ENCODE data around the gene TMEM245. TPM values are rescaled to one million over a fixed set of nuclear protein-coding genes. Genes with fewer than 3 reads are reported as not detected.
A peak's percentile ranks its signal among the peaks of the same experiment; 100 is the strongest.

TMEM245 gene
- total RNA-seq, 4 donors from 2014 or later = 45.7 to 121 (median 71.4) TPM

- in situ Hi-C loops (cut with MboI; ENCODE audit: low sequenced_read_pairs in 4 of 4) (loop anchor here in 1 of 4 donors (10.0 kb wide), 1 partner anchor 112 kb away; no protein-coding TSS in a partner anchor), intact Hi-C loops (cut with DNase I; ENCODE audit: low total_unique reads) (loop anchor here (2.0 to 5.0 kb wide), 3 partner anchors 78 to 106 kb away; partner anchors contain the start of genes ABITRAM, ELP1 and TMEM245)
- Histone ChIP-seq H3K27ac (peak within 1 kb of the TSS; percentile 92 to 96 (median 93)), H3K36me3 (no peaks in the 10 kb centered on the region), H3K4me1 (peaks cover 39 to 42% of the 10 kb centered on the region in 2 donors), H3K27me3 (no peaks in the 10 kb centered on the region), H3K4me3 (peak within 1 kb of the TSS; percentile 78 to 96 (median 89)), H3K9me3 (no peaks in the 10 kb centered on the region)
- DNase-seq (peak; percentile 89 to 92), ATAC-seq (peak; percentile 79 to 80)
- TF ChIP-seq CTCF (IDR thresholded peaks at IDR 0.05 in 4 of 5, conservative IDR thresholded peaks at IDR 0.05 in 1 of 5) = peak in 1 of 5 experiments; percentile 5
- peak; percentile 93 to 95 for TF ChIP-seq POLR2A (IDR thresholded peaks at IDR 0.05)
These were observed 106.7 kb downstream of the TMEM245 start, which contains the start of gene CTNNAL1 for GRCh38 chr9:109012876-109013678. CTNNAL1 (minus strand) TSS chr9:109013499; CDS start chr9:109013442, 57 bp downstream.

- ATAC-seq (peak; percentile 51 to 55), DNase-seq (peak; percentile 38 to 51)
- H3K36me3 ChIP-seq = no peaks in the 10 kb centered on the region
- H3K27me3 ChIP-seq = no peaks in the 10 kb centered on the region
- no peaks in the 10 kb centered on the region for H3K9me3 ChIP-seq
- TF ChIP-seq POLR2A (IDR thresholded peaks at IDR 0.05) = peak; percentile 8 to 59
- TF ChIP-seq CTCF (IDR thresholded peaks at IDR 0.05 in 4 of 5, conservative IDR thresholded peaks at IDR 0.05 in 1 of 5) = no peak
- H3K4me1 ChIP-seq = peaks cover 32 to 34% of the 10 kb centered on the region in 2 donors
- peak overlapping the region; percentile 92 to 96 (median 93) for H3K27ac ChIP-seq
- H3K4me3 ChIP-seq = peak overlapping the region; percentile 78 to 96 (median 89)
- intact Hi-C loops (cut with DNase I; ENCODE audit: low total_unique reads) = loop anchor here (2.0 to 5.0 kb wide), 3 partner anchors 77 to 107 kb away; partner anchors contain the start of genes ABITRAM, ELP1 and TMEM245
- in situ Hi-C loops (cut with MboI; ENCODE audit: low sequenced_read_pairs in 4 of 4) = loop anchor here in 1 of 4 donors (10.0 kb wide), 1 partner anchor 113 kb away; no protein-coding TSS in a partner anchor
These were observed 107.5 kb downstream of the TMEM245 start for GRCh38 chr9:109012009-109012875.

- Histone ChIP-seq H3K27me3 (no peaks in the 10 kb centered on the region), H3K4me3 (no peak overlapping the region), H3K9me3 (no peaks in the 10 kb centered on the region), H3K27ac (peak overlapping the region; percentile 92 to 96 (median 93)), H3K4me1 (peaks cover 30 to 32% of the 10 kb centered on the region in 2 donors), H3K36me3 (no peaks in the 10 kb centered on the region)
- in situ Hi-C loops (cut with MboI; ENCODE audit: low sequenced_read_pairs in 4 of 4) = loop anchor here in 1 of 4 donors (10.0 kb wide), 1 partner anchor 114 kb away; no protein-coding TSS in a partner anchor
- intact Hi-C loops (cut with DNase I; ENCODE audit: low total_unique reads) = loop anchor here (5.0 kb wide), 1 partner anchor 86 kb away; no protein-coding TSS in a partner anchor
- DNase-seq = no peak
- no peak for ATAC-seq
- TF ChIP-seq POLR2A (IDR thresholded peaks at IDR 0.05) (no peak), CTCF (IDR thresholded peaks at IDR 0.05 in 4 of 5, conservative IDR thresholded peaks at IDR 0.05 in 1 of 5) (no peak)
These were observed 108.5 kb downstream of the TMEM245 start for GRCh38 chr9:109011231-109011671.

- ATAC-seq (no peak), DNase-seq (no peak)
- H3K4me1 ChIP-seq = peaks cover 30 to 32% of the 10 kb centered on the region in 2 donors
- H3K36me3 ChIP-seq = no peaks in the 10 kb centered on the region
- TF ChIP-seq POLR2A (IDR thresholded peaks at IDR 0.05) (no peak), CTCF (IDR thresholded peaks at IDR 0.05 in 4 of 5, conservative IDR thresholded peaks at IDR 0.05 in 1 of 5) (no peak)
- in situ Hi-C loops (cut with MboI; ENCODE audit: low sequenced_read_pairs in 4 of 4) (loop anchor here in 1 of 4 donors (10.0 kb wide), 1 partner anchor 114 kb away; no protein-coding TSS in a partner anchor), intact Hi-C loops (cut with DNase I; ENCODE audit: low total_unique reads) (loop anchor here (5.0 kb wide), 1 partner anchor 87 kb away; no protein-coding TSS in a partner anchor)
- no peaks in the 10 kb centered on the region for H3K27me3 ChIP-seq
- no peaks in the 10 kb centered on the region for H3K9me3 ChIP-seq
- no peak overlapping the region for H3K4me3 ChIP-seq
- peak overlapping the region in 3 of 4 donors; percentile 92 to 93 (median 93) for H3K27ac ChIP-seq
These were observed 109.0 kb downstream of the TMEM245 start for GRCh38 chr9:109010746-109011145.

Measured in gastrocnemius medialis (tissue), 4 donors.